Gastrocnemius medialis (tissue), 4 donors: Measurements from ENCODE around the gene SMYD3.

Experiments
- POLR2A ChIP-seq, 2 donors: fragments of 450-650 bp; IDR thresholded peaks; one replicate each; pipeline ENCODE4 v1.6.1; 2017; ENCODE audit warnings: antibody characterized with exemption in 2 of 2, mild to moderate bottlenecking in 2 of 2, moderate library complexity in 2 of 2
- TF ChIP-seq, protein P1 (sequence below), 5 experiments: fragments of 450-650 bp in 3 of 5; fragments of 200-600 bp in 2 of 5; sonication (generic) in 2 of 5; IDR thresholded peaks in 4 of 5; conservative IDR thresholded peaks in 1 of 5; 1 replicate in 4 of 5; 2 replicates in 1 of 5; pipeline ENCODE4 v1.5.1; 2016 to 2019; ENCODE audit warnings: antibody characterized with exemption in 5 of 5, mild to moderate bottlenecking in 3 of 5, moderate library complexity in 3 of 5

DNA sequence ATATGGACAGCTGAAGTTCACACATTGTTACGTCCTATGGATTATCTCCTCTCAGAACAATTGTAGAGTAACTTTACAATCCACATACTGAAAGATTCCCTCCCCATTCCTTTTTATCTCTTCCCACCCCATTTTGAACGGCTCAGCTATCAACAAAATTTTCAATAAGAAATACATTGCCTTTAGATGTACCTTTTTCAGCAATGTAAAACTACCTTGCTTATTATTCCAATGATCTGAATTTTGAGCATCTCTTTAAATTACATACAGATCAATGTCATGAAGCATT, 503.7 kb downstream of the SMYD3 start:
- TF ChIP-seq, protein P1, sequence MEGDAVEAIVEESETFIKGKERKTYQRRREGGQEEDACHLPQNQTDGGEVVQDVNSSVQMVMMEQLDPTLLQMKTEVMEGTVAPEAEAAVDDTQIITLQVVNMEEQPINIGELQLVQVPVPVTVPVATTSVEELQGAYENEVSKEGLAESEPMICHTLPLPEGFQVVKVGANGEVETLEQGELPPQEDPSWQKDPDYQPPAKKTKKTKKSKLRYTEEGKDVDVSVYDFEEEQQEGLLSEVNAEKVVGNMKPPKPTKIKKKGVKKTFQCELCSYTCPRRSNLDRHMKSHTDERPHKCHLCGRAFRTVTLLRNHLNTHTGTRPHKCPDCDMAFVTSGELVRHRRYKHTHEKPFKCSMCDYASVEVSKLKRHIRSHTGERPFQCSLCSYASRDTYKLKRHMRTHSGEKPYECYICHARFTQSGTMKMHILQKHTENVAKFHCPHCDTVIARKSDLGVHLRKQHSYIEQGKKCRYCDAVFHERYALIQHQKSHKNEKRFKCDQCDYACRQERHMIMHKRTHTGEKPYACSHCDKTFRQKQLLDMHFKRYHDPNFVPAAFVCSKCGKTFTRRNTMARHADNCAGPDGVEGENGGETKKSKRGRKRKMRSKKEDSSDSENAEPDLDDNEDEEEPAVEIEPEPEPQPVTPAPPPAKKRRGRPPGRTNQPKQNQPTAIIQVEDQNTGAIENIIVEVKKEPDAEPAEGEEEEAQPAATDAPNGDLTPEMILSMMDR (IDR thresholded peaks at IDR 0.05 in 4 of 5, conservative IDR thresholded peaks at IDR 0.05 in 1 of 5) = no peak
- no peak for TF ChIP-seq POLR2A (IDR thresholded peaks at IDR 0.05)
